GM23248 (cell line): ENCODE measurements around the gene RBBP6. TPM values are rescaled to one million over a fixed set of nuclear protein-coding genes. Genes with fewer than 3 reads are reported as not detected.

Source experiments
- DNase-seq: peaks from one replicate; pipeline ENCODE4 v3.0.0-alpha.2; 2015
- H2AFZ ChIP-seq: fragments of 200-600 bp; sonication (generic); 2 replicates; pipeline ENCODE4 v1.6.1; 2016; ENCODE audit warnings: antibody characterized with exemption
- H3F3A ChIP-seq: fragments of 200-600 bp; sonication (generic); 2 replicates; pipeline ENCODE4 v1.6.1; 2016; ENCODE audit warnings: mild to moderate bottlenecking, antibody characterized with exemption, mixed run types; ENCODE audit not compliant: insufficient read depth
- H3K27ac ChIP-seq: fragments of 200-600 bp; sonication (generic); 2 replicates; pipeline ENCODE4 v1.5.1; 2016; ENCODE audit warnings: mild to moderate bottlenecking
- H3K27me3 ChIP-seq: fragments of 200-600 bp; sonication (generic); replicated peaks from 2 replicates; pipeline ENCODE4 v1.6.1; 2016; ENCODE audit warnings: mild to moderate bottlenecking; ENCODE audit not compliant: insufficient read depth
- H3K36me3 ChIP-seq: fragments of 200-600 bp; sonication (generic); 2 replicates; pipeline ENCODE4 v1.6.1; 2016; ENCODE audit warnings: low read depth, mild to moderate bottlenecking
- H3K4me1 ChIP-seq: fragments of 200-600 bp; sonication (generic); 2 replicates; pipeline ENCODE4 v1.6.1; 2016; ENCODE audit warnings: mild to moderate bottlenecking; ENCODE audit not compliant: insufficient read depth
- H3K4me2 ChIP-seq: fragments of 200-600 bp; sonication (generic); one replicate; pipeline ENCODE4 v1.6.1; 2016; ENCODE audit warnings: mild to moderate bottlenecking; ENCODE audit not compliant: unreplicated experiment
- H3K4me3 ChIP-seq: fragments of 200-600 bp; sonication (generic); 2 replicates; pipeline ENCODE4 v1.5.1; 2016; ENCODE audit warnings: mild to moderate bottlenecking
- H3K79me2 ChIP-seq: fragments of 200-600 bp; sonication (generic); 2 replicates; pipeline ENCODE4 v1.6.1; 2016; ENCODE audit warnings: mild to moderate bottlenecking; ENCODE audit not compliant: insufficient read depth
- H3K9ac ChIP-seq: fragments of 200-600 bp; sonication (generic); 2 replicates; pipeline ENCODE4 v1.6.1; 2016; ENCODE audit warnings: mild to moderate bottlenecking
- H3K9me2 ChIP-seq: fragments of 200-600 bp; sonication (generic); 2 replicates; pipeline ENCODE4 v1.6.1; 2016; ENCODE audit warnings: mixed run types, mild to moderate bottlenecking, moderate library complexity; ENCODE audit not compliant: insufficient read depth
- H3K9me3 ChIP-seq: fragments of 200-600 bp; sonication (generic); one replicate; pipeline ENCODE4 v1.6.1; 2017; ENCODE audit warnings: low read depth
- H4K20me1 ChIP-seq: fragments of 200-600 bp; sonication (generic); 2 replicates; pipeline ENCODE4 v1.6.0; 2016; ENCODE audit not compliant: insufficient read depth
- EZH2 ChIP-seq: fragments of 200-600 bp; sonication (generic); IDR thresholded peaks from 2 replicates; pipeline ENCODE4 v1.6.1; 2018; ENCODE audit warnings: antibody characterized with exemption, mild to moderate bottlenecking; ENCODE audit not compliant: insufficient read depth, poor library complexity, severe bottlenecking
- EZH2phosphoT487 ChIP-seq: fragments of 200-600 bp; sonication (generic); IDR thresholded peaks from 2 replicates; pipeline ENCODE4 v1.6.1; 2018; ENCODE audit warnings: antibody characterized with exemption, moderate library complexity, mild to moderate bottlenecking, low read depth; ENCODE audit not compliant: insufficient read depth
- WGBS, 2 experiments: methylation state at CpG; one replicate each; pipeline ENCODE4 v1.1.6; 2015 to 2017; ENCODE audit warnings: low lambda C conversion rate in 2 of 2, low coverage in 1 of 2; ENCODE audit errors: missing lambda C conversion rate in 2 of 2; 5-methylcytosine and 5-hydroxymethylcytosine counted together
- in situ Hi-C: fragments of 300-500 bp; cut with MboI; formaldehyde crosslinking; loops from 2 replicates; pipeline ENCODE4 v1.15.0; 2020
- polyA plus RNA-seq: library from polyadenylated mRNA; unstranded; fragments of >200 nt; fragmentation: Nextera tagmentation; extraction: Ambion mirVana; gene quantifications from 2 replicates; pipeline ENCODE4 v1.2.1, GENCODE V29; 2016
- total RNA-seq: library from RNA; depleted of rRNA; stranded (reverse); fragments of >200 nt; shearing (Covaris generic); gene quantifications from 2 replicates; pipeline ENCODE4 v1.2.3, GENCODE V29; 2014

Gene RBBP6
- total and polyA plus RNA-seq, 2 experiments from 2014 or later = 13.8 to 17.3 TPM

- Histone ChIP-seq H3K27ac (peak overlapping the region; percentile 13), H3K9ac (0 out of 2 replicates have a peak overlapping the region, but pooled peaks have one; percentile 99), H3K27me3 (no peaks in the 10 kb centered on the region), H3K79me2 (peaks cover 95% of the 10 kb centered on the region), H3K4me1 (peaks cover 32% of the 10 kb centered on the region), H3K4me2 (peak overlapping the region; percentile 97), H3K36me3 (peaks cover 33% of the 10 kb centered on the region), H3K9me2 (no peaks in the 10 kb centered on the region), H3K9me3 (no peaks in the 10 kb centered on the region), H4K20me1 (peaks cover 35% of the 10 kb centered on the region), H3K4me3 (peak overlapping the region; percentile 91), H2AFZ (no peak overlapping the region), H3F3A (peaks cover 12% of the 10 kb centered on the region; the same call in 1 of the 2 replicates)
- TF ChIP-seq EZH2 (no peak), EZH2phosphoT487 (no peak)
- in situ Hi-C loops = no loop called here
- peak; percentile 11 for DNase-seq
- WGBS, 2 experiments = 23 to 35% methylated on average over 2 of the region's 2 CpGs
Observed at GRCh38 chr16:24543949-24544348, 4.6 kb downstream of the RBBP6 start.

- Histone ChIP-seq H3K4me1 (peaks cover 32% of the 10 kb centered on the region), H4K20me1 (peaks cover 35% of the 10 kb centered on the region), H3F3A (peaks cover 12% of the 10 kb centered on the region; the same call in 1 of the 2 replicates), H3K4me3 (peak overlapping the region; percentile 91), H2AFZ (no peak overlapping the region), H3K9me2 (no peaks in the 10 kb centered on the region), H3K27me3 (no peaks in the 10 kb centered on the region), H3K27ac (peak overlapping the region; percentile 13), H3K79me2 (peaks cover 100% of the 10 kb centered on the region), H3K9me3 (no peaks in the 10 kb centered on the region), H3K4me2 (peak overlapping the region; percentile 97), H3K36me3 (peaks cover 40% of the 10 kb centered on the region), H3K9ac (no peak overlapping the region)
- in situ Hi-C loops = no loop called here
- 64 to 67% methylated on average over 3 of the region's 3 CpGs for WGBS, 2 experiments
- no peak for TF ChIP-seq EZH2phosphoT487
- no peak for TF ChIP-seq EZH2
- peak; percentile 53 for DNase-seq
Observed at GRCh38 chr16:24544640-24545039, 5.3 kb downstream of the RBBP6 start.

GRCh38 chr16:24550295-24550694 is 10.9 kb downstream of the RBBP6 start:
- H3K36me3 ChIP-seq = peaks cover 76% of the 10 kb centered on the region
- H3F3A ChIP-seq = no peaks in the 10 kb centered on the region
- 100% methylated on average over 1 of the region's 1 CpG for WGBS, 2 experiments
- no peaks in the 10 kb centered on the region for H3K9me2 ChIP-seq
- H3K27ac ChIP-seq = no peak overlapping the region
- H3K9ac ChIP-seq = no peak overlapping the region
- no peak overlapping the region for H3K4me2 ChIP-seq
- H3K27me3 ChIP-seq = no peaks in the 10 kb centered on the region
- H4K20me1 ChIP-seq = peaks cover 14% of the 10 kb centered on the region
- in situ Hi-C loops = no loop called here
- TF ChIP-seq EZH2 (no peak), EZH2phosphoT487 (no peak)
- no peaks in the 10 kb centered on the region for H3K4me1 ChIP-seq
- H3K9me3 ChIP-seq = no peaks in the 10 kb centered on the region
- H2AFZ ChIP-seq = no peak overlapping the region
- DNase-seq = no peak
- H3K4me3 ChIP-seq = no peak overlapping the region
- H3K79me2 ChIP-seq = peaks cover 100% of the 10 kb centered on the region

- H2AFZ ChIP-seq = no peak overlapping the region
- H3K27me3 ChIP-seq = no peaks in the 10 kb centered on the region
- TF ChIP-seq EZH2 = no peak
- no peak for TF ChIP-seq EZH2phosphoT487
- no peaks in the 10 kb centered on the region for H3K9me2 ChIP-seq
- WGBS, 2 experiments = 100% methylated on average over 1 of the region's 1 CpG
- peaks cover 6% of the 10 kb centered on the region; the same call in 1 of the 2 replicates for H4K20me1 ChIP-seq
- in situ Hi-C loops = no loop called here
- no peak overlapping the region for H3K4me2 ChIP-seq
- no peak overlapping the region for H3K9ac ChIP-seq
- no peaks in the 10 kb centered on the region for H3K9me3 ChIP-seq
- peaks cover 73% of the 10 kb centered on the region for H3K36me3 ChIP-seq
- H3K4me1 ChIP-seq = no peaks in the 10 kb centered on the region
- H3K27ac ChIP-seq = no peak overlapping the region
- H3K4me3 ChIP-seq = no peak overlapping the region
- no peaks in the 10 kb centered on the region for H3F3A ChIP-seq
- peaks cover 77% of the 10 kb centered on the region for H3K79me2 ChIP-seq
- DNase-seq = no peak
Observed at GRCh38 chr16:24552705-24553246, 13.4 kb downstream of the RBBP6 start.
